Cardiac septum (tissue), 1 donor: Measurements from ENCODE around the gene GPR61. TPM values are rescaled to one million over a fixed set of nuclear protein-coding genes. Genes with fewer than 3 reads are reported as not detected.
A peak's percentile ranks its signal among the peaks of the same experiment; 100 is the strongest.

Experiments used
- DNase-seq: peaks from one replicate; pipeline ENCODE4 v3.0.0-alpha.2; 2020; ENCODE audit warnings: low spot score
- intact Hi-C: fragments of 100-400 bp; cut with DNase I; formaldehyde crosslinking; loops from one replicate; pipeline ENCODE4 v1.14.0; 2022
- total RNA-seq: library from RNA; stranded (reverse); fragmentation: NEBNext Ultra II Directional; extraction: Animal tissue kit (Norgen Biotek cat#: 25700); gene quantifications from one replicate; pipeline ENCODE4 v1.2.1, GENCODE V29; 2021
- donor health status: DM: no; HTN: no; CAD: no.

The GPR61 gene
- total RNA-seq, 1 donor from 2014 or later: 0.13 TPM

DNA sequence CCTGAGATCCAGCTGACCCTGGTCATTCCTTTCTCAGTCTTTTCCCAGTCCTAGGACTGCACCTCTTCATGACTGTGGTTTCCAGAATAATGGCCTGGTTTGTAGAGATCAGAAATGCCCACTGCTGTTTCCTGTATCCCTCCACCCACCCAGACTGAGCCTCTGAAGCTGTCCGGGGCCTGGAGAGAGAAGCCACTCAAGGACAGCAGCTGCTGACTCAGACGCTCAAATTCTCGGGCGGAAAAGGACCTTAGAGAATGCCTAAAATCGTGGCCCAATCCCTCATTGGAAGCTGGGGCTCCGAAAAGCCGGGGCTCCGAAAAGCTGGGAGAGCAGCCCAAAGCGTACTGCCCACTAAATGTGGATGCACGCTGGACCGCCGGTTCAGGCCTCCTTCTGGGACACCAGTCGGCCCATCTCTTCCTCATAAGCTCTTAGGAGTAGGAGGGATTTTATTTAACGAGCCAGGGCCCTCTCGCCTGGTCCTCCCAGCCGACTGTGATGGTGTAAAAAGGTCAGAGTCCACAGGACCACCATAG, 7.8 kb upstream of the GPR61 start:
- intact Hi-C loops: loop anchor here (1.0 to 5.0 kb wide), 5 partner anchors 38 to 270 kb away; partner anchors contain the start of genes CYB561D1, PSMA5 and PSRC1
- no peak for DNase-seq

DNA sequence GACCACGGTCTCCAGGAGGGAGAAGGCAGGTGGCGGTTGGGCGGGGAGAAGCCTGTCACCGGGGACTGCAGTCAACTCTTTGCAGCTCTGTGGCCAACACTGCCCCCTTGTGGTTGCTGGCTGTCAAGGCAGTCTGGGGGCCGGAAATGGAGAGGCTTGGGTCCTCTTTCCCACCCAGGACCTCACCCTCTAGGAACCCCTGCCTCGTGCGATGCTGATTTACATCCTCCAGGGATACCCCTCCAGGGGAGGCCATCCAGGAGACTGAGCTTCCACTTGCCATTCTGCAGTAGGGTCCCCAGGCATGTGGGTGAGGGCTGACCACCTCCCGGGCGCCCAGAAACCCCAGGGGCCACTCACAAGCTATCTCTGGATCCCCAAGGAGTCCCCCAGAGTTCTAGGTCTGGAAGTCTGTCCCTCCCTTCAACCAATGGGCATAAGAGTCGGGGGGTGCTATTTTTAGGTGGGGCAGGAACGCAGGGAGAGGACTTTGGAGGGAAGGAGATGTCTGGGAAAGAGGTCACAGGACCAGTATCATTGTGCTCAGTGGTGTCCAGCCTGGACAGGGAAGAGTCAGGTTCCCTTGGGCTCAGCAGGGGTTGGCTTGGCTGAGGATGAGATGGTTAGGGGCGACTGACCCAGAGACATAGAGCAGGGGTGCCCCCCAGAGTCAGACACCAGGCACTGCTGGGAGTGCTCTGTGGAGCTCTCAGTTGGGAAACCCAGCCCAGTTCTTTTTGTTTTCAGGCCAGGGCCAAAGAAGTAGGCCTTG, 7.1 kb upstream of the GPR61 start:
- DNase-seq: peak; percentile 92
- intact Hi-C loops: loop anchor here (1.0 to 5.0 kb wide), 5 partner anchors 38 to 270 kb away; partner anchors contain the start of genes CYB561D1, PSMA5 and PSRC1

DNA sequence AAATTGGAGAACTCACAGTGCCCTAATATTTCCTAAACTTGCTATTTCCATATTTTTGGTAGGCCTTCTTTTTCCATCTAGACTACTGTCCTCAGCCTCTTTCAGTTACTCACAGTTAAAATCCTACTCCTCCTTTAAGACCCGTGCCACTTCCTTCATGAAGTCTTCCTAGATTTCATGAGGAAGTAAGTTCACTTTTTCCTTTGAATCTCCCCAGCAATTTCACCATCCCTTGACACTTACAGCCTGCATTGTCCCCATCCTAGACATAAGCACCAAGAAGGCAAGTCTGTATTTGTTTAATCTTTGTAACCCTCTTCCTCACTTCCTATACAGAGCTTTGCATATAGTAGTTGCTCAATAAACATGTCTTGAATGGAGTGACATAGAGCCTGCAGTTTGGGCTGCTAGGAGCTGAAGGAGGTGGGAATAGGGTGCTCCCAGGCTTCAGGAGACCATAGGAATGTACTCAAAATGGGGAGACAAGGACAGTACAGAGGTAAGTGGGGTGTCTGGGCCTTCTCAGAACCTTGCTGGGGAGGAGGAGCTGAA, 5.3 kb upstream of the GPR61 start:
- intact Hi-C loops: loop anchor here (5.0 kb wide), 4 partner anchors 107 to 272 kb away; partner anchors contain the start of genes PSMA5 and PSRC1
- DNase-seq: no peak

GRCh38 chr1:109535481-109535880, 4.2 kb upstream of the GPR61 start:
- intact Hi-C loops: no loop called here
- DNase-seq: peak; percentile 49

DNA sequence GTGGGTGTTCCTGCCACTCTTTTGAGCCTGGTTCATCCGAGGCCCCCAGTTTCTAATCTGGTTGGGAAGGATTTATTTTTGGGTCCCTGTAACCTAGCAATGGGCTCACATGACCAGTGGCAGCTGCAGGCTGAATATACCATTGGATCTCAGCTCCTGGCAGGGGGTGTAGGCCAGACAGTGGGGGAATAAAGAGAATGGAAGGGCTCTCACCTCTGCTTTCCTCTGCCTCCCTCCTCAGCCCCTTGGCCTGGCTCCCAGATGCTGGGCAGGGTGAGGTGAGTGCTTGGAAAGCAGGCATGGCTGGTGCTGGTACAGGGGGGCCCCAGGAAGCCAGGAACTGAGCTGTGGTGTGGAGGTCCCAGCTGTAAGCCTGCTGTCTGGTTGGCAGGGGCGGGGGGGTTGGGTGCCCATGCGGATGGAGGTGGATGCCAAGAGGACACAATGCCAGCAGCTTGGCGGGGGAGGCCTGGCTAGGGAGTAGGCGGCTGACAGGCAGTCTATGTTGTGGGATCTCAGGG, 3.6 kb upstream of the GPR61 start:
- DNase-seq: peak; percentile 77
- intact Hi-C loops: no loop called here

GRCh38 chr1:109537450-109538178, 2.1 kb upstream of the GPR61 start:
- intact Hi-C loops: no loop called here

DNA sequence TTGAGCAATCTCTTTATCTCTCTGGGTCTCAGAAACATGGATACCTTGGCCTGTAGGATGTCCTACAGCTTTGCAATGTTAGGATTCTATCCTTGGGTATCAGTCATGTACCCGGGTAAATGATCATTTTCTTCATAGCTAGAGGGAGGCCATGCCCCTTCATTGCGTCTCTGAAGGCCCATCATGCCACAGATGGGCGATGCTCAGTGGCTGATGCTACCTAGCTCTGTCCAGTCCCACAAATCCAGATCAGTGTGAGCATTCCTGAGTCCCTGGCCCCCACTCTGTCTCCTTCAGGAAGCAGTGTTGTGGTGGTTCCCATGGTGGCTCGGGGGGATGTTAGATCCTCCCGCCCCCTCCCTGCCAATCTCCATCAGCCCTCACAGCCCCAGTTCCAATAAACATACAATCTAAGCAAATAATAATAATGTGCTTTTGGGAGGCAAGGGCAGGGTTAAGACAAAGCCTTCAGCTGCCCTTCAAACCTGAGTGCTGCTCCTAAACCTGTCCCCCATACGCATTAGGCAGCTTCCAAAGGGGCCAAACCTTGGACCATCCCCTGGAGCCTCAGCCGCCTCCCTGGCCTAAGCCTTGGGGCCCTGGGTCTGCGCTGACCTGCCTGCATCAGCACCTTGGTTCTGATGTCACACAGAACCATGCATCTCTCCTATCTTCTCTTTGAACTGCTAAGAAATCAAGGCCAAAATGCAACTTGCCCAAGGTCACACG, 681 bp upstream of the GPR61 start:
- no peak for DNase-seq
- intact Hi-C loops: no loop called here

More at GRCh38 chr1:109537450-109538178, 2.1 kb upstream of the GPR61 start:
- DNase-seq: peak; percentile 29

DNA sequence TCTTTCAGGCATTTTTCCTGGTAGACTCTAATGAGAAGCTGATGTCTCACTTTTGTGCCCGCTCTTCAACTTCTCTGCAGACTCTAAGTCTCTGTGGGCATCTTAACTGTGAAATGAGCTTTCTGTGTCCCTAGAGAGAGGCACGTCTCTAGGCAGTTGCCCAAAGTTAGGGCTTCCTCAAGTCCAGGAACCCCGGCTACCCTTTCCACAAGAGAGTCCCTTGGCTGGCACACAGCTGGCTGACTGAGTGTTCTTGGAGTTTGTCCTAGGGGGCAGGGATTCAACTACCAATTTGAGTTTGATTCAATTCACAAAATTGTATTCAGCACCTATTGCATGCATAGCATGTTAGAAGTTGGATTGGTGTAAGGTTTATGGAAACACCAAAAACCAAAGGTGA, 1.4 kb downstream of the GPR61 start:
- no peak for DNase-seq
- intact Hi-C loops: no loop called here

- intact Hi-C loops: no loop called here
- peak; percentile 61 for DNase-seq
Observed at GRCh38 chr1:109542657-109543056, 3.0 kb downstream of the GPR61 start.

DNA sequence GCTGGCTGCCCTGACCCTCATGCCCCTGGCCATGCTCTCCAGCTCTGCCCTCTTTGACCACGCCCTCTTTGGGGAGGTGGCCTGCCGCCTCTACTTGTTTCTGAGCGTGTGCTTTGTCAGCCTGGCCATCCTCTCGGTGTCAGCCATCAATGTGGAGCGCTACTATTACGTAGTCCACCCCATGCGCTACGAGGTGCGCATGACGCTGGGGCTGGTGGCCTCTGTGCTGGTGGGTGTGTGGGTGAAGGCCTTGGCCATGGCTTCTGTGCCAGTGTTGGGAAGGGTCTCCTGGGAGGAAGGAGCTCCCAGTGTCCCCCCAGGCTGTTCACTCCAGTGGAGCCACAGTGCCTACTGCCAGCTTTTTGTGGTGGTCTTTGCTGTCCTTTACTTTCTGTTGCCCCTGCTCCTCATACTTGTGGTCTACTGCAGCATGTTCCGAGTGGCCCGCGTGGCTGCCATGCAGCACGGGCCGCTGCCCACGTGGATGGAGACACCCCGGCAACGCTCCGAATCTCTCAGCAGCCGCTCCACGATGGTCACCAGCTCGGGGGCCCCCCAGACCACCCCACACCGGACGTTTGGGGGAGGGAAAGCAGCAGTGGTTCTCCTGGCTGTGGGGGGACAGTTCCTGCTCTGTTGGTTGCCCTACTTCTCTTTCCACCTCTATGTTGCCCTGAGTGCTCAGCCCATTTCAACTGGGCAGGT, 3.8 kb downstream of the GPR61 start:
- intact Hi-C loops: no loop called here
- peak; percentile 57 for DNase-seq

- DNase-seq: peak; percentile 68
- intact Hi-C loops: no loop called here
Observed at GRCh38 chr1:109543988-109544735, 4.5 kb downstream of the GPR61 start.

DNA sequence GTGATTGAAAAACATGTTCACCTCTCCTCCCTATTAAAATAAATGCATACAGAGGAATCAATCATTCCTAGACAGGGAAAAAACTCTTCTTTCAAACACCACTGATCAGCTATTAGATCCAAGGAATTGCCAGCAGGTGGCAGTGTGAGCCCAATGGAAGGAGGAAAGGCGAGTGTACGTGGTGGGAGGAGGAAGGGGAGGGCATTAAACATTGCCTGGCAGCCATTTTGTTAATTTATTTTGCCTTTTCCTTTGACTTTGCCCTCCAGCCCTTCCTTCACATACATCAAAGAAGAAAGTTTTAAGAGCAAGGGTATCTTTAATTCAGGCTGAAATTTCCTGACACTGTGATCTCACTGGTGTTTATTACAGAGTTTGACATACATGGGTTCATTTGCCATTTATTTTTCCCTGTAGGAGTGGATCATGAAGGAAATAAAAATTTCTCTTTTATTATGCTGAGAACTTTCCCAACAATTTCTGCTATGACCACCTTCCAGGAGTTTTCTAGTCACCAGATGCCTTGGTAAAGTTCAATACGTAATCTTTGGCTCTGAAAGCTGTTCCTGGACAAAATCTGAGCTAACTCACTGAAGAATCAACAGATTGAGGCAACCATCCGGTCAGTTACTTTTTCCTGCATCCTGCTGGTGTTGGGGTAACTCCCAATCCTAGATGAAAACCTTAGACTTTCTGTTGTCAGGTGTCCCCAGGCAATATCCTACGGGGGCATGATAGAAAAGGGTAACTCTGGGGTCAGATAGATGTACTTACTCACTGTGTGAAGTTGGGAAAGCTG, 6.8 kb downstream of the GPR61 start:
- intact Hi-C loops: loop anchor here (1.0 to 5.0 kb wide), 3 partner anchors 82 to 436 kb away; partner anchors contain the start of gene AHCYL1
- DNase-seq: peak; percentile 92

DNA sequence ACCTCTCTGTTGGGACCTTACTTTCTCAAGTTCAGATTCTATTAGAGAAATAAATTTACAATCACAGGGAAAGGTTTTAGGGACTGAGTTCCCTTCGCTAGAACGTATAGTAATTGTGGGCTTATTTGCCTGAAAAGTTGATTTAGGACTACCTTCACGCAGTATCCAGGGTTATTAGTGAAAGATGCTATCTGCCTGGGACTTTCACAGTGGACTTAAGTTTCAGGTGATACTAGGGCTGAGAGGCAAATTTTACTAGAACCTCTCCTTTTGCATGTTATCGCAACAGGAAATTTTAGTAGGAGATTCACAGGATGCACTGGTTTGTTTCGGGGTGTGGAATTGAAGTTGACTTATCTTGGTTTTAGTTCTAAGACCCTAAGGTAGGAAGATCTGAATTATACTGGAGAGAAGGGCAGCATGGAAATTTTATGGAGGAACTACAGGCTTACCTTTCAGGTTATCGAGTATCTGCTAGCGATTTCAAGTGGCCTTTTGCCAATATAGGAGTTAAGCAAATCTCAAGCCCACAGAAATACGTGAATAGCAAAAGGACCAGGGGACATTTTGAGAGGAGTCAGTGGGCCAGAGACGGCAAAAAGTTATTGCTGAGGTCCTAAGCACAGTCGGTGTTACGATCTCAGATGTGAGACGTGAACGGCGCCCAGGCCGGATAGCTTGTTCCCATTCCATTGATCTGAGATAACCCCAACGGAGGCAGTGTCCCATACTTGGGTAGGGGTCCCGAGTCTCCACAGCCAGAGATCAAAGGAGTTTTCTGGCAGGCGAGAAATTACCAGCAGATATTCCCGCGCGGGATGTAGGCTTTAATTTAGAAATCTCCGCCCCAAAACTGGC, 8.0 kb downstream of the GPR61 start:
- DNase-seq: no peak
- intact Hi-C loops: loop anchor here (2.0 to 5.0 kb wide), 3 partner anchors 73 to 435 kb away; partner anchors contain the start of gene AHCYL1

- peak; percentile 99 for DNase-seq
- intact Hi-C loops: loop anchor here (2.0 to 5.0 kb wide), 2 partner anchors 72 to 434 kb away; partner anchors contain the start of gene AHCYL1
Observed at GRCh38 chr1:109548321-109549267, 8.9 kb downstream of the GPR61 start, which contains the start of gene GNAI3. Gene GNAI3, plus strand, starts transcription at chr1:109548615. Its CDS starts 106 bp downstream, at chr1:109548721.

DNA sequence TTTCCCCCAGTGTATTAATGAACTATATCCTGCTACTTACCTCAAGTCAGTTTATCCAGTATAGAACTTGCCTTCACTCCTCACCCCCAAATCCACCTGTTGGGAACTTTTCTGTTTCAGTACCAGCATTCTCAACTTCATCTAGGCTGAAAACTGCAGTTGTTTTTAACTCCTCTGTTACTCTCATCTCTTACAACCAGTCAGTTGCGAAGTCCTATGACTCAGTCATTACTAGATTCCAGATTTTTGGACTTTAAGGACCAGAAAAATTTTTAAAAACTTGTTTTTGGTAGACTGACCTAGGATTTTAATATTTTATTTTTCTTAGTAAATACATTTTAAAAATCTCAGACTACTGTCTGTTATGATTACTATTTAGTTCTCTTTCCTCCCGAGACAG, 16.9 kb downstream of the GPR61 start:
- no peak for DNase-seq
- intact Hi-C loops: no loop called here
